ENCODE results near the gene RNU6-8. TPM values are rescaled to one million over a fixed set of nuclear protein-coding genes. Genes with fewer than 3 reads are reported as not detected.

The RNU6-8 gene
- total and polyA plus RNA-seq, 4 donors, result not detected

- H3K4me3 ChIP-seq (ENCODE audit: low read length in 2 of 2), result no peak overlapping the region
- intact Hi-C loops (cut with DNase I), result no loop called here
- DNase-seq, result no peak
- no peak overlapping the region for H3K27ac ChIP-seq (ENCODE audit: low read depth in 1 of 2, low read length in 2 of 2)
- no peaks in the 10 kb centered on the region for H3K27me3 ChIP-seq (ENCODE audit: control insufficient read depth in 1 of 2, insufficient read depth in 2 of 2, low read length in 1 of 2)
- H3K9me3 ChIP-seq (ENCODE audit: control insufficient read depth, low read length), result no peaks in the 10 kb centered on the region
- H3K36me3 ChIP-seq (ENCODE audit: control insufficient read depth in 1 of 2, insufficient read depth in 2 of 2, low read length in 1 of 2), result no peaks in the 10 kb centered on the region
- no peaks in the 10 kb centered on the region for H3K4me1 ChIP-seq (ENCODE audit: control insufficient read depth in 1 of 2, insufficient read depth in 2 of 2, low read length in 2 of 2)
- ATAC-seq (ENCODE audit: low FRiP score), result no peak
Measured at GRCh38 chr14:32186248-32186647, 16.8 kb downstream of the RNU6-8 start.

GRCh38 chr14:32185097-32185496, 18.0 kb downstream of the RNU6-8 start:
- H3K36me3 ChIP-seq (ENCODE audit: control insufficient read depth in 1 of 2, insufficient read depth in 2 of 2, low read length in 1 of 2), result no peaks in the 10 kb centered on the region
- no peak overlapping the region for H3K4me3 ChIP-seq (ENCODE audit: low read length in 2 of 2)
- WGBS, 2 donors, result 95 to 97% methylated on average over 1 of the region's 1 CpG
- no peak for DNase-seq
- no peaks in the 10 kb centered on the region for H3K9me3 ChIP-seq (ENCODE audit: control insufficient read depth, low read length)
- intact Hi-C loops (cut with DNase I), result no loop called here
- no peaks in the 10 kb centered on the region for H3K27me3 ChIP-seq (ENCODE audit: control insufficient read depth in 1 of 2, insufficient read depth in 2 of 2, low read length in 1 of 2)
- no peak overlapping the region for H3K27ac ChIP-seq (ENCODE audit: low read depth in 1 of 2, low read length in 2 of 2)
- no peaks in the 10 kb centered on the region for H3K4me1 ChIP-seq (ENCODE audit: control insufficient read depth in 1 of 2, insufficient read depth in 2 of 2, low read length in 2 of 2)
- no peak for ATAC-seq (ENCODE audit: low FRiP score)

- H3K27ac ChIP-seq (ENCODE audit: low read depth in 1 of 2, low read length in 2 of 2), result no peak overlapping the region
- 71 to 73% methylated on average over 2 of the region's 2 CpGs for WGBS, 2 donors
- DNase-seq (no peak), ATAC-seq (ENCODE audit: low FRiP score) (no peak)
- no peaks in the 10 kb centered on the region for H3K4me1 ChIP-seq (ENCODE audit: control insufficient read depth in 1 of 2, insufficient read depth in 2 of 2, low read length in 2 of 2)
- H3K27me3 ChIP-seq (ENCODE audit: control insufficient read depth in 1 of 2, insufficient read depth in 2 of 2, low read length in 1 of 2), result no peaks in the 10 kb centered on the region
- H3K36me3 ChIP-seq (ENCODE audit: control insufficient read depth in 1 of 2, insufficient read depth in 2 of 2, low read length in 1 of 2), result no peaks in the 10 kb centered on the region
- H3K9me3 ChIP-seq (ENCODE audit: control insufficient read depth, low read length), result no peaks in the 10 kb centered on the region
- H3K4me3 ChIP-seq (ENCODE audit: low read length in 2 of 2), result no peak overlapping the region
- intact Hi-C loops (cut with DNase I), result no loop called here
Measured at GRCh38 chr14:32183151-32184058, 19.7 kb downstream of the RNU6-8 start.

GRCh38 chr14:32171469-32171868, 31.6 kb downstream of the RNU6-8 start:
- Histone ChIP-seq H3K27ac (ENCODE audit: low read depth in 1 of 2, low read length in 2 of 2) (no peak overlapping the region), H3K4me3 (ENCODE audit: low read length in 2 of 2) (no peak overlapping the region), H3K36me3 (ENCODE audit: control insufficient read depth in 1 of 2, insufficient read depth in 2 of 2, low read length in 1 of 2) (no peaks in the 10 kb centered on the region), H3K9me3 (ENCODE audit: control insufficient read depth, low read length) (no peaks in the 10 kb centered on the region), H3K4me1 (ENCODE audit: control insufficient read depth in 1 of 2, insufficient read depth in 2 of 2, low read length in 2 of 2) (no peaks in the 10 kb centered on the region), H3K27me3 (ENCODE audit: control insufficient read depth in 1 of 2, insufficient read depth in 2 of 2, low read length in 1 of 2) (no peaks in the 10 kb centered on the region)
- DNase-seq (no peak), ATAC-seq (ENCODE audit: low FRiP score) (no peak)
- intact Hi-C loops (cut with DNase I), result no loop called here
- WGBS, 2 donors, result 7 to 17% methylated on average over 5 of the region's 5 CpGs

- intact Hi-C loops (cut with DNase I), result no loop called here
- DNase-seq, result no peak
- Histone ChIP-seq H3K4me3 (ENCODE audit: low read length in 2 of 2) (no peak overlapping the region), H3K27me3 (ENCODE audit: control insufficient read depth in 1 of 2, insufficient read depth in 2 of 2, low read length in 1 of 2) (no peaks in the 10 kb centered on the region), H3K27ac (ENCODE audit: low read depth in 1 of 2, low read length in 2 of 2) (no peak overlapping the region), H3K36me3 (ENCODE audit: control insufficient read depth in 1 of 2, insufficient read depth in 2 of 2, low read length in 1 of 2) (no peaks in the 10 kb centered on the region), H3K9me3 (ENCODE audit: control insufficient read depth, low read length) (no peaks in the 10 kb centered on the region), H3K4me1 (ENCODE audit: control insufficient read depth in 1 of 2, insufficient read depth in 2 of 2, low read length in 2 of 2) (no peaks in the 10 kb centered on the region)
- 84 to 87% methylated on average over 3 of the region's 3 CpGs for WGBS, 2 donors
- no peak for ATAC-seq (ENCODE audit: low FRiP score)
Measured at GRCh38 chr14:32169191-32169590, 33.9 kb downstream of the RNU6-8 start.

GRCh38 chr14:32167907-32168306, 35.2 kb downstream of the RNU6-8 start:
- no peak overlapping the region for H3K27ac ChIP-seq (ENCODE audit: low read depth in 1 of 2, low read length in 2 of 2)
- ATAC-seq (ENCODE audit: low FRiP score), result no peak
- intact Hi-C loops (cut with DNase I), result no loop called here
- H3K9me3 ChIP-seq (ENCODE audit: control insufficient read depth, low read length), result no peaks in the 10 kb centered on the region
- H3K4me1 ChIP-seq (ENCODE audit: control insufficient read depth in 1 of 2, insufficient read depth in 2 of 2, low read length in 2 of 2), result no peaks in the 10 kb centered on the region
- DNase-seq, result no peak
- H3K4me3 ChIP-seq (ENCODE audit: low read length in 2 of 2), result no peak overlapping the region
- H3K27me3 ChIP-seq (ENCODE audit: control insufficient read depth in 1 of 2, insufficient read depth in 2 of 2, low read length in 1 of 2), result no peaks in the 10 kb centered on the region
- H3K36me3 ChIP-seq (ENCODE audit: control insufficient read depth in 1 of 2, insufficient read depth in 2 of 2, low read length in 1 of 2), result no peaks in the 10 kb centered on the region
- WGBS, 2 donors, result 72 to 75% methylated on average over 3 of the region's 3 CpGs

- Histone ChIP-seq H3K4me3 (ENCODE audit: low read length in 2 of 2) (no peak overlapping the region), H3K4me1 (ENCODE audit: control insufficient read depth in 1 of 2, insufficient read depth in 2 of 2, low read length in 2 of 2) (no peaks in the 10 kb centered on the region), H3K36me3 (ENCODE audit: control insufficient read depth in 1 of 2, insufficient read depth in 2 of 2, low read length in 1 of 2) (no peaks in the 10 kb centered on the region), H3K27me3 (ENCODE audit: control insufficient read depth in 1 of 2, insufficient read depth in 2 of 2, low read length in 1 of 2) (no peaks in the 10 kb centered on the region), H3K27ac (ENCODE audit: low read depth in 1 of 2, low read length in 2 of 2) (no peak overlapping the region), H3K9me3 (ENCODE audit: control insufficient read depth, low read length) (no peaks in the 10 kb centered on the region)
- intact Hi-C loops (cut with DNase I), result no loop called here
- no peak for ATAC-seq (ENCODE audit: low FRiP score)
- 77% methylated on average over 1 of the region's 1 CpG for WGBS, 2 donors
- DNase-seq, result no peak
Measured at GRCh38 chr14:32166924-32167323, 36.1 kb downstream of the RNU6-8 start.

GRCh38 chr14:32166029-32166428, 37.0 kb downstream of the RNU6-8 start:
- H3K4me1 ChIP-seq (ENCODE audit: control insufficient read depth in 1 of 2, insufficient read depth in 2 of 2, low read length in 2 of 2), result no peaks in the 10 kb centered on the region
- H3K36me3 ChIP-seq (ENCODE audit: control insufficient read depth in 1 of 2, insufficient read depth in 2 of 2, low read length in 1 of 2), result no peaks in the 10 kb centered on the region
- intact Hi-C loops (cut with DNase I), result no loop called here
- H3K27ac ChIP-seq (ENCODE audit: low read depth in 1 of 2, low read length in 2 of 2), result no peak overlapping the region
- no peaks in the 10 kb centered on the region for H3K27me3 ChIP-seq (ENCODE audit: control insufficient read depth in 1 of 2, insufficient read depth in 2 of 2, low read length in 1 of 2)
- no peaks in the 10 kb centered on the region for H3K9me3 ChIP-seq (ENCODE audit: control insufficient read depth, low read length)
- ATAC-seq (ENCODE audit: low FRiP score), result no peak
- no peak overlapping the region for H3K4me3 ChIP-seq (ENCODE audit: low read length in 2 of 2)
- WGBS, 2 donors, result 94 to 97% methylated on average over 2 of the region's 2 CpGs
- no peak for DNase-seq

Measured in aorta (tissue), 5 donors.